Upper lobe of left lung (tissue), 6 donors: ENCODE data around the gene POU2F2. TPM values are rescaled to one million over a fixed set of nuclear protein-coding genes. Genes with fewer than 3 reads are reported as not detected.

Experiments
- ATAC-seq, 2 donors: fragments of 200-7000 bp; cut with Tn5 transposase; one replicate each; pipeline ENCODE4 v1.9.1; 2022; ENCODE audit warnings: mild to moderate bottlenecking in 2 of 2, moderate library complexity in 2 of 2; ENCODE audit not compliant: low FRiP score in 2 of 2
- DNase-seq, 2 donors: peaks; one replicate each; pipeline ENCODE4 v3.0.0-alpha.2; 2019 to 2020
- H3K27ac ChIP-seq, 4 donors: fragments of 200-600 bp; sonication (generic); one replicate each; pipeline ENCODE4 v1.5.1; 2016 to 2019
- H3K27me3 ChIP-seq, 4 donors: fragments of 200-600 bp; sonication (generic); one replicate each; pipeline ENCODE4 v1.5.1; 2017 to 2019
- H3K36me3 ChIP-seq, 4 donors: fragments of 200-600 bp; sonication (generic); one replicate each; pipeline ENCODE4 v1.5.1; 2016 to 2019
- H3K4me1 ChIP-seq, 4 donors: fragments of 200-600 bp; sonication (generic); one replicate each; pipeline ENCODE4 v1.5.1; 2018 to 2019
- H3K4me3 ChIP-seq, 4 donors: fragments of 200-600 bp; sonication (generic); one replicate each; pipeline ENCODE4 v1.5.1; 2017 to 2019; ENCODE audit warnings: mild to moderate bottlenecking in 2 of 4, moderate library complexity in 1 of 4
- H3K9me3 ChIP-seq, 4 donors: fragments of 200-600 bp; sonication (generic); one replicate each; pipeline ENCODE4 v1.5.1; 2018 to 2019
- EP300 ChIP-seq, 4 donors: sonication (generic); formaldehyde crosslinking; IDR thresholded peaks; one replicate each; pipeline ENCODE4 v1.5.1; 2017; ENCODE audit warnings: antibody characterized with exemption in 4 of 4, control low read depth in 2 of 4
- POLR2A ChIP-seq, 4 donors: fragments of 450-650 bp; IDR thresholded peaks; one replicate each; pipeline ENCODE4 v1.5.1; 2016 to 2017; ENCODE audit warnings: antibody characterized with exemption in 4 of 4, mild to moderate bottlenecking in 2 of 4
- POLR2AphosphoS5 ChIP-seq, 2 donors: sonication (generic); formaldehyde crosslinking; IDR thresholded peaks; one replicate each; pipeline ENCODE4 v1.5.1; 2017; ENCODE audit warnings: antibody characterized with exemption in 2 of 2
- WGBS, 2 donors: methylation state at CpG; one replicate each; pipeline ENCODE4 v1.1.5; 2017 to 2018; 5-methylcytosine and 5-hydroxymethylcytosine counted together
- total RNA-seq, 6 donors: library from RNA; depleted of rRNA in 4 of 6; stranded (reverse); fragments of >200 nt in 4 of 6; gene quantifications; one replicate each; pipeline versions ENCODE4 v1.1.0 to v1.2.1, GENCODE V29; 2016 to 2021
- TF ChIP-seq, protein P1 (sequence below), 6 experiments: fragments of 450-650 bp in 4 of 6; fragments of 200-600 bp in 2 of 6; sonication (generic) in 2 of 6; IDR thresholded peaks; one replicate each; pipeline ENCODE4 v1.5.1; 2016 to 2019; ENCODE audit warnings: antibody characterized with exemption in 6 of 6
- donor health status: DM: no; HTN: no; CAD: no; lungs with moderate emphysema.
- donor health status: DM: no; HTN: yes; CAD: no; lungs with severe emphysema.

Gene POU2F2
- total RNA-seq, 6 donors from 2014 or later: 1.3 to 12.0 (median 5.0) TPM

DNA sequence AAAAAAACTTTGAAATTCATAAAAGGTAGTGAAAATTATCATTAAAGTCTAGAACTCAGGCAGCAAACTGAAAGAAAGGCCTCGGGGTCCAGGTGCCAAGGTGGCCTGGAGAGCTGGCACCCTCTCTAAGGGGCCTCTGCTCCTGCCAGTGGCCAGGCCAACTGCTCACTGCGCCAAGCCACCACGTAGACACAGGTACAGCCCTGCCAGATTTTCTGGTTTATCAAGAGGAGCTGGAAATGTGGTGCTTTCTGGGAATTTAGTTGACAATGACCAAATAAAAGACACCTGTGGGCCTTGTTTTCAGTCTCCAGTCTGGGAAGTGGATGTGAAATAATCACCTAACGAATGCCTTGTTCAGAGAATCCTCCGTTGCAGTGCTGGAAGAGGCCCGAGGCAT is 33.5 kb downstream of the POU2F2 start:
- no peaks in the 10 kb centered on the region for H3K9me3 ChIP-seq
- no peak overlapping the region for H3K27ac ChIP-seq
- ATAC-seq (no peak), DNase-seq (no peak)
- no peaks in the 10 kb centered on the region for H3K36me3 ChIP-seq
- no peak overlapping the region for H3K4me3 ChIP-seq
- 85 to 88% methylated on average over 6 of the region's 6 CpGs for WGBS, 2 donors
- peaks cover 0 to 5% (median 0%) of the 10 kb centered on the region in 4 donors for H3K4me1 ChIP-seq
- TF ChIP-seq POLR2AphosphoS5 (IDR thresholded peaks at IDR 0.05) (no peak), POLR2A (IDR thresholded peaks at IDR 0.05) (no peak), EP300 (IDR thresholded peaks at IDR 0.05) (no peak)
- TF ChIP-seq, protein P1, sequence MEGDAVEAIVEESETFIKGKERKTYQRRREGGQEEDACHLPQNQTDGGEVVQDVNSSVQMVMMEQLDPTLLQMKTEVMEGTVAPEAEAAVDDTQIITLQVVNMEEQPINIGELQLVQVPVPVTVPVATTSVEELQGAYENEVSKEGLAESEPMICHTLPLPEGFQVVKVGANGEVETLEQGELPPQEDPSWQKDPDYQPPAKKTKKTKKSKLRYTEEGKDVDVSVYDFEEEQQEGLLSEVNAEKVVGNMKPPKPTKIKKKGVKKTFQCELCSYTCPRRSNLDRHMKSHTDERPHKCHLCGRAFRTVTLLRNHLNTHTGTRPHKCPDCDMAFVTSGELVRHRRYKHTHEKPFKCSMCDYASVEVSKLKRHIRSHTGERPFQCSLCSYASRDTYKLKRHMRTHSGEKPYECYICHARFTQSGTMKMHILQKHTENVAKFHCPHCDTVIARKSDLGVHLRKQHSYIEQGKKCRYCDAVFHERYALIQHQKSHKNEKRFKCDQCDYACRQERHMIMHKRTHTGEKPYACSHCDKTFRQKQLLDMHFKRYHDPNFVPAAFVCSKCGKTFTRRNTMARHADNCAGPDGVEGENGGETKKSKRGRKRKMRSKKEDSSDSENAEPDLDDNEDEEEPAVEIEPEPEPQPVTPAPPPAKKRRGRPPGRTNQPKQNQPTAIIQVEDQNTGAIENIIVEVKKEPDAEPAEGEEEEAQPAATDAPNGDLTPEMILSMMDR (IDR thresholded peaks at IDR 0.05): no peak
- H3K27me3 ChIP-seq: peaks cover 0 to 3% (median 0%) of the 10 kb centered on the region in 4 donors

- no peak overlapping the region for H3K4me3 ChIP-seq
- no peak for ATAC-seq
- DNase-seq: no peak
- TF ChIP-seq POLR2AphosphoS5 (IDR thresholded peaks at IDR 0.05) (no peak), EP300 (IDR thresholded peaks at IDR 0.05) (no peak), POLR2A (IDR thresholded peaks at IDR 0.05) (no peak)
- TF ChIP-seq, protein P1 (IDR thresholded peaks at IDR 0.05): no peak
- no peak overlapping the region for H3K27ac ChIP-seq
- H3K9me3 ChIP-seq: no peaks in the 10 kb centered on the region
- 78 to 84% methylated on average over 5 of the region's 5 CpGs for WGBS, 2 donors
- no peaks in the 10 kb centered on the region for H3K36me3 ChIP-seq
- peaks cover 0 to 5% (median 0%) of the 10 kb centered on the region in 4 donors for H3K4me1 ChIP-seq
- H3K27me3 ChIP-seq: peaks cover 0 to 3% (median 0%) of the 10 kb centered on the region in 4 donors
Observed at GRCh38 chr19:42097461-42097860, 34.8 kb downstream of the POU2F2 start.

DNA sequence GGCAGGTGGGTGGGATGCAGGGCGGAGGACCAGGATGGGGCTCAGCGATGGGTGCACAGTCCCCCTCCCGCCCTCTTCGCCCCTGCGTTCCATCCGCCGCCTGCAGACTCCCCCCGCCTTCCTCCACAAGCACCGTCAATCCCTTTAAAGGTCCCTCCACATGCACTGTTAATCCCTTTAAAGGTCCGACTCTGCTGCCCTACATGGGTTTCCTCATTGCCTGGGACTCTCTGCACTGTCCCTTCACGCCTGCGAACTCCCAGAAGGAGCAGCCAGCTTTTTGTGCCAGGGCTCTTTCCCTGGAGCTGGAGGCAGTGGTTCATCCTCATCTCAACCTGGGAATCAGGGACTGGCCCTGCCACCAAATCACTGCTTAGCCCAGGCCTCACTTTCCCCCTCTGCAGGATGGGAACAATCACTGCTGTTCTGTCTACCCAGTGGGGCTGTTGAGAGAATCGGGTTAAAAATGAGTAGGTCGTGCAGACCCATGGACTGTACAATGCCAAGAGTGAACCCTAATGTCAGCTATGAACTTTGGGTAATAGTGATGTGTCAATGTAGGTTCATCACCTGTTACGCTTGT is 35.9 kb downstream of the POU2F2 start:
- no peaks in the 10 kb centered on the region for H3K9me3 ChIP-seq
- ATAC-seq (no peak), DNase-seq (no peak)
- peaks cover 0 to 12% (median 0%) of the 10 kb centered on the region in 4 donors for H3K4me1 ChIP-seq
- no peaks in the 10 kb centered on the region for H3K36me3 ChIP-seq
- H3K27ac ChIP-seq: no peak overlapping the region
- peaks cover 0 to 3% (median 0%) of the 10 kb centered on the region in 4 donors for H3K27me3 ChIP-seq
- H3K4me3 ChIP-seq: no peak overlapping the region
- WGBS, 2 donors: 52 to 74% methylated on average over 12 to 15 of the region's 15 CpGs
- TF ChIP-seq POLR2A (IDR thresholded peaks at IDR 0.05): no peak
- TF ChIP-seq, protein P1 (IDR thresholded peaks at IDR 0.05): no peak
- no peak for TF ChIP-seq EP300 (IDR thresholded peaks at IDR 0.05)
- no peak for TF ChIP-seq POLR2AphosphoS5 (IDR thresholded peaks at IDR 0.05)

DNA sequence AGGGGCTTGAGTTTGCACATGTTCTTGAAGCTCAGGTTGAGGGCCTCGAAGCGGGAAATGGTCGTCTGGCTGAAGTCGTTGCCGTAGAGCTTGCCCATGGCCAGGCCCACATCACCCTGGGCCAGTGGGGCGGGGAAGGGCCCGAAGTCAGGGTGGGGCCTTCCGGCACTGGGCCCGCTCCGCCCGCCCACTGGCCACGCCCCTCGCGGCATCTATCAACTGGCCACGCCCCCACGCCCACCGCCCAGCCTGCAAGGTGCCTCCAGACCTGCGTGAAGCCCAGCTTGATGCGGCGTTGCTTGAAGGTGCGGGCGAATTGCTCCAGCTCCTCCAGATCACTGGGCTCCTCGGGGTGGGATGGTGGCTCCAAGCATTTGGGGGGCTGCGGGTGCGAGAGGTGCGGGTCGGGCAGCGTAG is 36.4 kb downstream of the POU2F2 start:
- DNase-seq (peak in 1 of 2 donors; percentile 83), ATAC-seq (no peak)
- no peak overlapping the region for H3K4me3 ChIP-seq
- no peak overlapping the region for H3K27ac ChIP-seq
- WGBS, 2 donors: 37 to 44% methylated on average over 5 to 12 of the region's 28 CpGs
- peaks cover 0 to 12% (median 0%) of the 10 kb centered on the region in 4 donors for H3K4me1 ChIP-seq
- H3K27me3 ChIP-seq: peaks cover 0 to 3% (median 0%) of the 10 kb centered on the region in 4 donors
- TF ChIP-seq POLR2A (IDR thresholded peaks at IDR 0.05) (no peak), EP300 (IDR thresholded peaks at IDR 0.05) (no peak), POLR2AphosphoS5 (IDR thresholded peaks at IDR 0.05) (no peak)
- TF ChIP-seq, protein P1 (IDR thresholded peaks at IDR 0.05): no peak
- no peaks in the 10 kb centered on the region for H3K9me3 ChIP-seq
- no peaks in the 10 kb centered on the region for H3K36me3 ChIP-seq
